ENCODE data around the gene BMP8A.
"Not testable (repeated sequence)": the region's sequence is repeated elsewhere in the genome, so short reads cannot be mapped to it uniquely, and the experiment has no call there.

- not testable (repeated sequence) for TF ChIP-seq CTCF (optimal IDR thresholded peaks at IDR 0.05 in 1 of 3, IDR thresholded peaks at IDR 0.05 in 1 of 3, conservative IDR thresholded peaks at IDR 0.05 in 1 of 3; ENCODE audit: extremely low read depth in 1 of 3, insufficient read depth in 2 of 3, low read length in 3 of 3); EZH2 (IDR thresholded peaks at IDR 0.05; ENCODE audit: low read length)
These were observed 23.3 kb downstream of the BMP8A start for GRCh38 chr1:39514710-39515124.

Measured in keratinocyte (primary cell).